K562 (cell line): ENCODE data around the gene MRPL48. TPM values are rescaled to one million over a fixed set of nuclear protein-coding genes. Genes with fewer than 3 reads are reported as not detected.
A peak's percentile ranks its signal among the peaks of the same experiment; 100 is the strongest.

Experiments
- AFF1 ChIP-seq, 2 experiments: fragments of 450-650 bp; IDR thresholded peaks; 2 replicates each; pipeline ENCODE4 v1.6.1; 2018; ENCODE audit warnings: mild to moderate bottlenecking in 2 of 2, low read depth in 1 of 2; ENCODE audit not compliant: partially characterized antibody in 2 of 2
- CREB3L1 ChIP-seq: fragments of 450-650 bp; IDR thresholded peaks from 2 replicates; pipeline ENCODE4 v1.6.1; 2014; ENCODE audit warnings: low read depth, mild to moderate bottlenecking, moderate library complexity, borderline replicate concordance
- ETS1 ChIP-seq: conservative IDR thresholded peaks from 2 replicates; pipeline ENCODE4 v1.6.1; 2011; ENCODE audit warnings: low read depth, mild to moderate bottlenecking, low read length; ENCODE audit not compliant: control insufficient read depth
- GABPB1 ChIP-seq: sonication (generic); formaldehyde crosslinking; IDR thresholded peaks from 2 replicates; pipeline ENCODE4 v1.8.0; 2022; ENCODE audit warnings: mild to moderate bottlenecking, missing genetic modification reagents
- JUN ChIP-seq, 2 experiments: sonication (generic) in 1 of 2; formaldehyde crosslinking in 1 of 2; IDR thresholded peaks; 2 replicates each; pipeline versions ENCODE4 v1.6.1 to v1.8.0; 2012 to 2022; ENCODE audit warnings: borderline replicate concordance in 2 of 2, mild to moderate bottlenecking in 2 of 2, improper control_type of control experiment in 1 of 2, low read depth in 1 of 2, low read length in 1 of 2, missing genetic modification reagents in 1 of 2
- PKNOX1 ChIP-seq: fragments of 450-650 bp; IDR thresholded peaks from 2 replicates; pipeline ENCODE4 v1.6.1; 2016
- POU5F1 ChIP-seq: fragments of 150-350 bp; IDR thresholded peaks from 2 replicates; pipeline ENCODE4 v1.6.1; 2014; ENCODE audit warnings: borderline replicate concordance, low read length, low read depth, mild to moderate bottlenecking; ENCODE audit not compliant: partially characterized antibody
- RBBP5 ChIP-seq: fragments of 200-600 bp; sonication (generic); IDR thresholded peaks from 2 replicates; pipeline ENCODE4 v1.6.1; 2012; ENCODE audit warnings: borderline replicate concordance, mild to moderate bottlenecking, low read length, control low read depth, inconsistent platforms; ENCODE audit not compliant: insufficient read depth, poor library complexity, severe bottlenecking
- TFAP4 ChIP-seq: sonication (generic); formaldehyde crosslinking; IDR thresholded peaks from 2 replicates; pipeline ENCODE4 v1.8.0; 2022; ENCODE audit warnings: missing genetic modification reagents, mild to moderate bottlenecking, moderate library complexity, borderline replicate concordance
- ZBTB17 ChIP-seq: fragments of 450-650 bp; formaldehyde crosslinking; IDR thresholded peaks from 2 replicates; pipeline ENCODE4 v1.4.0; 2020; ENCODE audit warnings: mild to moderate bottlenecking
- ZBTB34 ChIP-seq: fragments of 250-450 bp; sonication (Bioruptor Pico); IDR thresholded peaks from 2 replicates; pipeline ENCODE4 v1.8.0; 2021; ENCODE audit warnings: mild to moderate bottlenecking, moderate library complexity
- ZFX ChIP-seq: sonication (generic); formaldehyde crosslinking; IDR thresholded peaks from 2 replicates; pipeline ENCODE4 v1.8.0; 2022; ENCODE audit warnings: mild to moderate bottlenecking, missing genetic modification reagents, moderate library complexity
- ZNF197 ChIP-seq: fragments of 200-800 bp; sonication (Bioruptor generic); IDR thresholded peaks from 2 replicates; pipeline ENCODE4 v1.6.1; 2016; ENCODE audit warnings: low read depth, missing genetic modification characterization, missing compliant biosample characterization
- ZNF384 ChIP-seq: IDR thresholded peaks from 2 replicates; pipeline ENCODE4 v1.6.1; 2012; ENCODE audit warnings: low read depth, low read length, improper control_type of control experiment
- polyA plus RNA-seq, 8 experiments: library from polyadenylated mRNA; depleted of rRNA in 4 of 8; stranded (reverse) in 5 of 8; unstranded in 3 of 8; fragments of >200 nt; fragmentation: Nextera tagmentation in 2 of 8; fragmentation: Illumina TruSeq in 1 of 8; extraction: Ambion mirVana in 2 of 8; extraction: Trizol in 1 of 8; gene quantifications; 2 replicates each; pipeline versions ENCODE4 v1.2.1 to v1.2.3, GENCODE V29; 2011 to 2014; ENCODE audit warnings: inconsistent platforms in 1 of 8, missing spikeins in 1 of 8
- total RNA-seq, 7 experiments: library from RNA; depleted of rRNA in 6 of 7; stranded (reverse); fragments of >200 nt in 6 of 7; fragmentation: Illumina TruSeq in 2 of 7; extraction: Trizol in 2 of 7; gene quantifications; 2 replicates each; pipeline versions ENCODE4 v1.2.1 to v1.2.3, GENCODE V29; 2011 to 2021; ENCODE audit warnings: low replicate concordance in 1 of 7

MRPL48 gene
- total and polyA plus RNA-seq, 9 of the 15 experiments (the other 6 are each of a cell fraction or from before 2014, with no cell fraction given), result 66.0 to 237 (median 104) TPM

- TF ChIP-seq AFF1 (IDR thresholded peaks at IDR 0.05; ENCODE audit: low read depth in 1 of 2, partially characterized antibody in 2 of 2) (no peak), PKNOX1 (peak; percentile 82), RBBP5 (peak; percentile 79), ETS1 (0 out of 2 replicates have a peak, but pooled peaks have one; percentile 34), CREB3L1 (peak; percentile 95), JUN (IDR thresholded peaks at IDR 0.05; ENCODE audit: borderline replicate concordance, low read depth, low read length) (0 out of 2 replicates have a peak, but pooled peaks have one; percentile 46), JUN (CRISPR knock-in tag; IDR thresholded peaks at IDR 0.05; ENCODE audit: borderline replicate concordance) (no peak), ZNF197 (CRISPR knock-in tag) (peak; percentile 93), GABPB1 (CRISPR knock-in tag) (peak; percentile 59; the same call in 1 of the 2 replicates), POU5F1 (peak; percentile 39), ZBTB34 (CRISPR knock-in tag) (no peak), ZBTB17 (CRISPR knock-in tag) (peak; percentile 84), ZFX (CRISPR knock-in tag) (peak; percentile 81), ZNF384 (peak; percentile 20; the same call in 1 of the 2 replicates), TFAP4 (CRISPR knock-in tag) (peak; percentile 81)
These were observed 26.8 kb upstream of the MRPL48 start, which contains the start of gene RAB6A (continued) for GRCh38 chr11:73760679-73761402.
